K562 (cell line): ENCODE measurements around the gene NMRK2.
"Not testable (repeated sequence)": the region's sequence is repeated elsewhere in the genome, so short reads cannot be mapped to it uniquely, and the experiment has no call there.

Experiments used
- CTCF ChIP-seq, 3 experiments: IDR thresholded peaks in 2 of 3; conservative IDR thresholded peaks in 1 of 3; 2 replicates each; pipeline ENCODE4 v1.5.1; 2011 to 2012; ENCODE audit warnings: low read length in 3 of 3, mild to moderate bottlenecking in 3 of 3, control low read depth in 2 of 3, improper control_type of control experiment in 1 of 3, inconsistent platforms in 1 of 3, low read depth in 1 of 3, mixed read lengths in 1 of 3, moderate library complexity in 1 of 3; ENCODE audit not compliant: insufficient read depth in 2 of 3
- EHMT2 ChIP-seq: fragments of 450-650 bp; IDR thresholded peaks from 2 replicates; pipeline ENCODE4 v1.6.1; 2018; ENCODE audit warnings: antibody characterized with exemption
- EP300 ChIP-seq: IDR thresholded peaks from 2 replicates; pipeline ENCODE4 v1.6.1; 2012; ENCODE audit warnings: low read length, improper control_type of control experiment
- ETV6 ChIP-seq, 3 experiments: fragments of 150-350 bp in 1 of 3; sonication (generic) in 1 of 3; formaldehyde crosslinking in 1 of 3; IDR thresholded peaks; 2 replicates each; pipeline versions ENCODE4 v1.6.1 to v1.8.0; 2014 to 2022; ENCODE audit warnings: borderline replicate concordance in 2 of 3, low read depth in 2 of 3, antibody characterized with exemption in 1 of 3, low read length in 1 of 3, mild to moderate bottlenecking in 1 of 3, missing genetic modification reagents in 1 of 3
- HNRNPL ChIP-seq: fragments of 200-400 bp; formaldehyde crosslinking; IDR thresholded peaks from 2 replicates; pipeline ENCODE4 v1.6.1; 2017; ENCODE audit warnings: low read depth, mild to moderate bottlenecking, low read length
- KAT7 ChIP-seq: sonication (generic); formaldehyde crosslinking; IDR thresholded peaks from 2 replicates; pipeline ENCODE4 v1.8.0; 2022; ENCODE audit warnings: missing genetic modification reagents, mild to moderate bottlenecking, borderline replicate concordance
- POLR2A ChIP-seq: fragments of 450-650 bp; conservative IDR thresholded peaks from 2 replicates; pipeline ENCODE4 v1.6.1; 2016
- TF ChIP-seq, protein P1 (sequence below), 2 experiments: fragments of 450-650 bp; formaldehyde crosslinking in 1 of 2; IDR thresholded peaks; 2 replicates each; pipeline versions ENCODE4 v1.4.0 to v1.6.1; 2014 to 2020; ENCODE audit warnings: mild to moderate bottlenecking in 2 of 2, borderline replicate concordance in 1 of 2, low read depth in 1 of 2

GRCh38 chr19:3952755-3953276, 19.9 kb downstream of the NMRK2 start:
- not testable (repeated sequence) for TF ChIP-seq EHMT2; KAT7; POLR2A; EP300; CTCF (IDR thresholded peaks at IDR 0.05 in 2 of 3, conservative IDR thresholded peaks at IDR 0.05 in 1 of 3; ENCODE audit: insufficient read depth in 2 of 3, low read depth in 1 of 3, low read length in 3 of 3); ETV6 (IDR thresholded peaks at IDR 0.05; ENCODE audit: borderline replicate concordance in 1 of 2, low read depth in 2 of 2, low read length in 1 of 2); ETV6 (CRISPR knock-in tag; IDR thresholded peaks at IDR 0.05; ENCODE audit: borderline replicate concordance); HNRNPL
- TF ChIP-seq, protein P1, sequence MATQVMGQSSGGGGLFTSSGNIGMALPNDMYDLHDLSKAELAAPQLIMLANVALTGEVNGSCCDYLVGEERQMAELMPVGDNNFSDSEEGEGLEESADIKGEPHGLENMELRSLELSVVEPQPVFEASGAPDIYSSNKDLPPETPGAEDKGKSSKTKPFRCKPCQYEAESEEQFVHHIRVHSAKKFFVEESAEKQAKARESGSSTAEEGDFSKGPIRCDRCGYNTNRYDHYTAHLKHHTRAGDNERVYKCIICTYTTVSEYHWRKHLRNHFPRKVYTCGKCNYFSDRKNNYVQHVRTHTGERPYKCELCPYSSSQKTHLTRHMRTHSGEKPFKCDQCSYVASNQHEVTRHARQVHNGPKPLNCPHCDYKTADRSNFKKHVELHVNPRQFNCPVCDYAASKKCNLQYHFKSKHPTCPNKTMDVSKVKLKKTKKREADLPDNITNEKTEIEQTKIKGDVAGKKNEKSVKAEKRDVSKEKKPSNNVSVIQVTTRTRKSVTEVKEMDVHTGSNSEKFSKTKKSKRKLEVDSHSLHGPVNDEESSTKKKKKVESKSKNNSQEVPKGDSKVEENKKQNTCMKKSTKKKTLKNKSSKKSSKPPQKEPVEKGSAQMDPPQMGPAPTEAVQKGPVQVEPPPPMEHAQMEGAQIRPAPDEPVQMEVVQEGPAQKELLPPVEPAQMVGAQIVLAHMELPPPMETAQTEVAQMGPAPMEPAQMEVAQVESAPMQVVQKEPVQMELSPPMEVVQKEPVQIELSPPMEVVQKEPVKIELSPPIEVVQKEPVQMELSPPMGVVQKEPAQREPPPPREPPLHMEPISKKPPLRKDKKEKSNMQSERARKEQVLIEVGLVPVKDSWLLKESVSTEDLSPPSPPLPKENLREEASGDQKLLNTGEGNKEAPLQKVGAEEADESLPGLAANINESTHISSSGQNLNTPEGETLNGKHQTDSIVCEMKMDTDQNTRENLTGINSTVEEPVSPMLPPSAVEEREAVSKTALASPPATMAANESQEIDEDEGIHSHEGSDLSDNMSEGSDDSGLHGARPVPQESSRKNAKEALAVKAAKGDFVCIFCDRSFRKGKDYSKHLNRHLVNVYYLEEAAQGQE (IDR thresholded peaks at IDR 0.05; ENCODE audit: borderline replicate concordance): not testable (repeated sequence)
- TF ChIP-seq, protein P1 (CRISPR knock-in tag; IDR thresholded peaks at IDR 0.05; ENCODE audit: low read depth): not testable (repeated sequence)
